Activated B cell treated with CpG ODN at 0.5 μM for 24 hours (primary cell): ENCODE measurements around the gene EPB41L3. TPM values are rescaled to one million over a fixed set of nuclear protein-coding genes. Genes with fewer than 3 reads are reported as not detected.

Experiments
- ATAC-seq: fragments of 200-7000 bp; cut with Tn5 transposase; one replicate; pipeline ENCODE4 v1.10.0; 2021; ENCODE audit warnings: low read depth, mild to moderate bottlenecking, moderate library complexity
- CTCF ChIA-PET: fragments of 350-600 bp; sonication (Branson Sonifier 250); formaldehyde crosslinking; loops from one replicate; lab custom pipeline; 2021; ENCODE audit warnings: antibody characterized with exemption; lab: Charles Lee
- POLR2A ChIA-PET: fragments of 350-600 bp; sonication (Branson Sonifier 250); formaldehyde crosslinking; loops from one replicate; lab custom pipeline; 2021; ENCODE audit warnings: antibody characterized with exemption; lab: Charles Lee
- DNase-seq: peaks from one replicate; pipeline ENCODE4 v3.0.0; 2022
- H3K27ac Mint-ChIP-seq: one replicate; pipeline ENCODE4 v1.8.0; 2020; ENCODE audit warnings: mixed read lengths
- H3K27me3 Mint-ChIP-seq: one replicate; pipeline ENCODE4 v1.8.0; 2021; ENCODE audit warnings: mixed read lengths
- H3K36me3 Mint-ChIP-seq: one replicate; pipeline ENCODE4 v1.8.0; 2021; ENCODE audit warnings: low read depth, mixed read lengths
- H3K4me1 Mint-ChIP-seq: one replicate; pipeline ENCODE4 v1.8.0; 2021; ENCODE audit warnings: mixed read lengths
- H3K4me3 Mint-ChIP-seq: one replicate; pipeline ENCODE4 v1.8.0; 2020; ENCODE audit warnings: mild to moderate bottlenecking, mixed read lengths
- H3K9me3 Mint-ChIP-seq: one replicate; pipeline ENCODE4 v1.8.0; 2020; ENCODE audit warnings: mixed read lengths
- intact Hi-C: fragments of 100-400 bp; cut with micrococcal nuclease; formaldehyde crosslinking; loops from one replicate; pipeline ENCODE4 v1.15.1; 2024
- total RNA-seq: library from RNA; stranded (reverse); gene quantifications from 2 replicates; pipeline ENCODE4 v1.2.3, GENCODE V29; 2022
- TF ChIP-seq, protein P1 (sequence below): fragments of 200-600 bp; IDR thresholded peaks from one replicate; pipeline ENCODE4 v1.8.0; 2022; ENCODE audit warnings: antibody characterized with exemption, mild to moderate bottlenecking

Gene EPB41L3
- total RNA-seq, 1 donor from 2014 or later = 0.73 TPM

DNA sequence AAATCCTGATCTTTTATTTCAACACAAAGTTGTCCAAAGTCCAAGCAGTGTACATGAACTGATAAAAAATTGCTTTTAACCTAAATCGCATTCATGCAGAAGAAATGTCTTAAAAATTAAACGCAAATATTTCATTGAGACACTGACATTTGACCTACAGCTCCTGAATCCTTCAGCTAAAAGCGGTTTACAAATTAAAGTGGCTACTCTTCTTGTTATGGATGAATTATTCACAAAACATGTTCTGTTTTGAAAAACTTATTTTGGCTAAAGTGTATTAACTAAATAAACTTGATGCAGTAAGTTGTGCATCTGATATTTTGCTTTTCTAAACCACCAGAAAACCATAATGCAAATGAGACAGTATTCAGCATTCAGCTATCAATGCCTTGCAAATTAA is 2.2 kb downstream of the EPB41L3 start:
- Mint-ChIP-seq H3K4me3 (no peak overlapping the region), H3K36me3 (no peaks in the 10 kb centered on the region), H3K4me1 (peaks cover 9% of the 10 kb centered on the region), H3K27me3 (peaks cover 42% of the 10 kb centered on the region), H3K9me3 (no peaks in the 10 kb centered on the region), H3K27ac (no peak overlapping the region)
- CTCF ChIA-PET = no interaction called here
- no peak for DNase-seq
- ATAC-seq = no peak
- POLR2A ChIA-PET = no interaction called here
- intact Hi-C loops = no loop called here
- TF ChIP-seq, protein P1, sequence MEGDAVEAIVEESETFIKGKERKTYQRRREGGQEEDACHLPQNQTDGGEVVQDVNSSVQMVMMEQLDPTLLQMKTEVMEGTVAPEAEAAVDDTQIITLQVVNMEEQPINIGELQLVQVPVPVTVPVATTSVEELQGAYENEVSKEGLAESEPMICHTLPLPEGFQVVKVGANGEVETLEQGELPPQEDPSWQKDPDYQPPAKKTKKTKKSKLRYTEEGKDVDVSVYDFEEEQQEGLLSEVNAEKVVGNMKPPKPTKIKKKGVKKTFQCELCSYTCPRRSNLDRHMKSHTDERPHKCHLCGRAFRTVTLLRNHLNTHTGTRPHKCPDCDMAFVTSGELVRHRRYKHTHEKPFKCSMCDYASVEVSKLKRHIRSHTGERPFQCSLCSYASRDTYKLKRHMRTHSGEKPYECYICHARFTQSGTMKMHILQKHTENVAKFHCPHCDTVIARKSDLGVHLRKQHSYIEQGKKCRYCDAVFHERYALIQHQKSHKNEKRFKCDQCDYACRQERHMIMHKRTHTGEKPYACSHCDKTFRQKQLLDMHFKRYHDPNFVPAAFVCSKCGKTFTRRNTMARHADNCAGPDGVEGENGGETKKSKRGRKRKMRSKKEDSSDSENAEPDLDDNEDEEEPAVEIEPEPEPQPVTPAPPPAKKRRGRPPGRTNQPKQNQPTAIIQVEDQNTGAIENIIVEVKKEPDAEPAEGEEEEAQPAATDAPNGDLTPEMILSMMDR = no peak

DNA sequence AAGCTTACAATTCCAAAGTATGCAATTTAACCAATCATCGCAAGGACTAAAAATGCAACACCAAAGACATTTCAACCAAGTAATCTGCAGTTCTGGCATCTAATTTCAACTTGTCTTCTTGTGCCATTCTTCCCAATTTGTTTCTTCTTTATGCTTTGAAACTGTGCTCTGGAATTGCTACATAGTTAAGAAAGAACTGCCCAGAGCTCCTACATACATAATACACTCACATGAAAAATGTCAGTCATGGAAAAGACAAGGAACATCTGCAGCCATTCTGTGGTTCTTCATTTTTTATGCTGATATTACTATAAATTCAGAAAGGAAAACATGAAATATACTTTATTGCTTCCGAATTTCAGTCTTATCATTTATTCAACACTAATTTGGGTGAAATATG is 4.4 kb downstream of the EPB41L3 start:
- no peak overlapping the region for H3K4me3 Mint-ChIP-seq

GRCh38 chr18:5538544-5538943 is 5.3 kb downstream of the EPB41L3 start:
- TF ChIP-seq, protein P1 = no peak
- Mint-ChIP-seq H3K27me3 (peaks cover 29% of the 10 kb centered on the region), H3K4me1 (peaks cover 6% of the 10 kb centered on the region), H3K9me3 (no peaks in the 10 kb centered on the region), H3K27ac (no peak overlapping the region), H3K4me3 (no peak overlapping the region), H3K36me3 (no peaks in the 10 kb centered on the region)
- DNase-seq = no peak
- ATAC-seq = no peak
- intact Hi-C loops = no loop called here
- ChIA-PET CTCF (no interaction called here), POLR2A (no interaction called here)

More for the DNA sequence above, 4.4 kb downstream of the EPB41L3 start:
- Mint-ChIP-seq H3K4me1 (peaks cover 9% of the 10 kb centered on the region), H3K36me3 (no peaks in the 10 kb centered on the region), H3K27me3 (peaks cover 33% of the 10 kb centered on the region), H3K27ac (no peak overlapping the region), H3K9me3 (no peaks in the 10 kb centered on the region)
- no peak for DNase-seq
- intact Hi-C loops = no loop called here
- CTCF ChIA-PET = no interaction called here
- POLR2A ChIA-PET = no interaction called here
- TF ChIP-seq, protein P1 = no peak
- ATAC-seq = no peak

GRCh38 chr18:5537860-5538259 is 5.9 kb downstream of the EPB41L3 start:
- POLR2A ChIA-PET = no interaction called here
- CTCF ChIA-PET = no interaction called here
- no peaks in the 10 kb centered on the region for H3K9me3 Mint-ChIP-seq
- ATAC-seq (no peak), DNase-seq (no peak)
- TF ChIP-seq, protein P1 = no peak
- intact Hi-C loops = no loop called here
- peaks cover 29% of the 10 kb centered on the region for H3K27me3 Mint-ChIP-seq
- no peaks in the 10 kb centered on the region for H3K36me3 Mint-ChIP-seq
- H3K4me1 Mint-ChIP-seq = peaks cover 6% of the 10 kb centered on the region
- no peak overlapping the region for H3K4me3 Mint-ChIP-seq
- no peak overlapping the region for H3K27ac Mint-ChIP-seq

DNA sequence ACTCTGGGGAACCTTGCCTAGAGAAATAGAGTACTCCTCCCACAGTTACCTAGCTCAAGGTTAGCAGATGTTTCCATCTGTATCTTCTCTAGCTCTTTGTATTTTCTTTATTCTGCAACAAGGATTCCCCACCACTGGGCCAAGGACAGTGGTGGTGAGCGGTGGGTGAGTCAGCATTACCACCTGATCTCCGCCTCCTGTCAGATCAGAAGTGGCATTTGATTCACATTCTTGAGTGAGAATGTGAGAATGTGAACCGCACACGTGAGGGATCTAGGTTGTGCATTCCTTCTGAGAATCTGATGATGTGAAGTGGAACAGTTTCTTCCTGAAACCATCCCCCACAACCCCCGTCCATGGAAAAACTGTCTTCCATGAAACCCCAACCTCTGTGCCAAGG is 9.0 kb downstream of the EPB41L3 start:
- intact Hi-C loops = no loop called here
- no peaks in the 10 kb centered on the region for H3K36me3 Mint-ChIP-seq
- H3K4me3 Mint-ChIP-seq = no peak overlapping the region
- no peak for ATAC-seq
- no peaks in the 10 kb centered on the region for H3K9me3 Mint-ChIP-seq
- ChIA-PET POLR2A (no interaction called here), CTCF (no interaction called here)
- TF ChIP-seq, protein P1 = no peak
- no peak for DNase-seq
- peaks cover 10% of the 10 kb centered on the region for H3K27me3 Mint-ChIP-seq
- no peaks in the 10 kb centered on the region for H3K4me1 Mint-ChIP-seq
- H3K27ac Mint-ChIP-seq = no peak overlapping the region
